Omental fat pad (tissue), 4 donors: Measurements from ENCODE around the gene BCL2L15. TPM values are rescaled to one million over a fixed set of nuclear protein-coding genes. Genes with fewer than 3 reads are reported as not detected.

Source experiments
- ATAC-seq: fragments of 150-250 bp; one replicate; pipeline ENCODE4 v1.9.1; 2016; ENCODE audit warnings: mild to moderate bottlenecking, moderate library complexity; ENCODE audit not compliant: low FRiP score
- DNase-seq: peaks from one replicate; pipeline ENCODE4 v3.0.0-alpha.2; 2019; ENCODE audit warnings: low spot score
- total RNA-seq, 4 donors: library from RNA; depleted of rRNA; stranded (reverse); fragments of >200 nt; gene quantifications; one replicate each; pipeline ENCODE4 v1.1.0, GENCODE V29; 2016
- TF ChIP-seq, protein P1 (sequence below), 3 donors: fragments of 450-650 bp; IDR thresholded peaks; one replicate each; pipeline ENCODE4 v1.5.1; 2016 to 2017; ENCODE audit warnings: antibody characterized with exemption in 3 of 3, mild to moderate bottlenecking in 3 of 3, moderate library complexity in 2 of 3

Gene BCL2L15
- total RNA-seq, 4 donors from 2014 or later: 0.19 to 0.63 (median 0.37) TPM

DNA sequence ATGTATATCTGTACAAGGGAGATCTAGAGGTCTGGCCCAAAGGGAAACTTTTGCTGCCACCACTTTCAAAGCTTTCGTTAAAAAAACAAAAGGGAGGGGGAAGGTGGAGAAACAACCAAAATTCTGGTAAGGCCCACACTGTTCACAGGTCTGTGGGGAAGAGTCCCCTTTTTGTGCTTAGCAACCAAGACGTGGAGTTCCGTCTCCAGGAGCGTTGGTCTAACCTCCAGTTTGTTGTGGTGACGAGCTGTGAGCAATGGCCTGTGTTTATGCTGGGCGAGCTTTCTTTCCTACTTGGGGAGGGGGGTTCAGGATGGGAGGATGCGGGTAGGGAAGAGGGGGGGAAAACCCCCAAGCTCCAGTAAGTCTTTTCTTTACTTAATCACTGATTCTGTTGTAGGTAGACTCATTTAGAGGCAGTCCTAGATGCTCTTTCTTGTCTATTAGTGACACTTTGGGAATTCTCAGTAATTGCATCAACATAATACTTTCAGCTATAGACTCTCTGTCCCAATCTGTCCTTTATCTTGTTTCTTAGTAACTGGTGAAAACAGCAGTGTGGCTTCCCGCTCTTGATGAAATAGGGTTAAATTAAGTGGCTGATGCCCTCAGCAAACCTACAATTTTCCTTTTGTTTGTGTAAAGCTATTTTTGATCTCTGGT, 43.2 kb upstream of the BCL2L15 start:
- ATAC-seq: peak; percentile 29
- no peak for DNase-seq
- TF ChIP-seq, protein P1, sequence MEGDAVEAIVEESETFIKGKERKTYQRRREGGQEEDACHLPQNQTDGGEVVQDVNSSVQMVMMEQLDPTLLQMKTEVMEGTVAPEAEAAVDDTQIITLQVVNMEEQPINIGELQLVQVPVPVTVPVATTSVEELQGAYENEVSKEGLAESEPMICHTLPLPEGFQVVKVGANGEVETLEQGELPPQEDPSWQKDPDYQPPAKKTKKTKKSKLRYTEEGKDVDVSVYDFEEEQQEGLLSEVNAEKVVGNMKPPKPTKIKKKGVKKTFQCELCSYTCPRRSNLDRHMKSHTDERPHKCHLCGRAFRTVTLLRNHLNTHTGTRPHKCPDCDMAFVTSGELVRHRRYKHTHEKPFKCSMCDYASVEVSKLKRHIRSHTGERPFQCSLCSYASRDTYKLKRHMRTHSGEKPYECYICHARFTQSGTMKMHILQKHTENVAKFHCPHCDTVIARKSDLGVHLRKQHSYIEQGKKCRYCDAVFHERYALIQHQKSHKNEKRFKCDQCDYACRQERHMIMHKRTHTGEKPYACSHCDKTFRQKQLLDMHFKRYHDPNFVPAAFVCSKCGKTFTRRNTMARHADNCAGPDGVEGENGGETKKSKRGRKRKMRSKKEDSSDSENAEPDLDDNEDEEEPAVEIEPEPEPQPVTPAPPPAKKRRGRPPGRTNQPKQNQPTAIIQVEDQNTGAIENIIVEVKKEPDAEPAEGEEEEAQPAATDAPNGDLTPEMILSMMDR (IDR thresholded peaks at IDR 0.05): no peak

DNA sequence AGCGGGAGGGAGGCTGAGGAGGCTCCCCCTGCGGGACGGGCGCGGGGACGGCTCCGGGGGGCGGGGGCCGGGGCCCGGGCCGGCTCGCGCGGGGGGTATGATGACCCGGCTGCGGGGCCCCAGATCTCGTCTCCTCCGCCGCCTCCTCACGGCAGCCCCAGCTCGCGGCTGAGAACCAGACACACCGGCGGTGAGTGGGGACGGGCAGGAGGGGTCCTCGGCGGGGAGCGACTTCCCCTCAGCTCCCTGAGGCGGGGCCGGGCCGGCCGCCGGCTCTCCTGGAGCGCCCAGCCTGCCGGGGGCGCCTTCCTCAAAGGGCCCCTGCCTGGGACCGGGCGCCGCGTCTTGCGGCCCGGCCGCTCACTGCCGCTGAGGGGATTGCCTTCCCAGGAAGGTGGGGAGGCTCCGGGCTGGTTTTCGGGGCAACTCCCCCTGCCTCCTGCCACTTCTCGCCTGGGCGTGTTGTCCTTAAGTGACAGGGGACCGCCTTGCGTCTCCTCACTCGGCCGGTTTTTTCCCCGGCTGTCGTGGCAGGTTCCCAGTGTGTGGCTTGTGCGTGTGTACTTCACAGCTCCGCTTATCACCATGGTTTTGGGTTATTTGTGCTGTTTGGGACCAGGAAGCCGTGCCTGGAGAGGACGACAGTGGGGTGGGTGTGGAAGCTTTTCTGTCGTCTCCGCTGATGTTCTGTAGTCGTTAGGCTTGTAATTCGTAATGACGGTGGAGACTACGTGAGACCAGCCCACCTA, 42.5 kb upstream of the BCL2L15 start:
- ATAC-seq: peak; percentile 46
- DNase-seq: no peak
- TF ChIP-seq, protein P1 (IDR thresholded peaks at IDR 0.05): no peak

DNA sequence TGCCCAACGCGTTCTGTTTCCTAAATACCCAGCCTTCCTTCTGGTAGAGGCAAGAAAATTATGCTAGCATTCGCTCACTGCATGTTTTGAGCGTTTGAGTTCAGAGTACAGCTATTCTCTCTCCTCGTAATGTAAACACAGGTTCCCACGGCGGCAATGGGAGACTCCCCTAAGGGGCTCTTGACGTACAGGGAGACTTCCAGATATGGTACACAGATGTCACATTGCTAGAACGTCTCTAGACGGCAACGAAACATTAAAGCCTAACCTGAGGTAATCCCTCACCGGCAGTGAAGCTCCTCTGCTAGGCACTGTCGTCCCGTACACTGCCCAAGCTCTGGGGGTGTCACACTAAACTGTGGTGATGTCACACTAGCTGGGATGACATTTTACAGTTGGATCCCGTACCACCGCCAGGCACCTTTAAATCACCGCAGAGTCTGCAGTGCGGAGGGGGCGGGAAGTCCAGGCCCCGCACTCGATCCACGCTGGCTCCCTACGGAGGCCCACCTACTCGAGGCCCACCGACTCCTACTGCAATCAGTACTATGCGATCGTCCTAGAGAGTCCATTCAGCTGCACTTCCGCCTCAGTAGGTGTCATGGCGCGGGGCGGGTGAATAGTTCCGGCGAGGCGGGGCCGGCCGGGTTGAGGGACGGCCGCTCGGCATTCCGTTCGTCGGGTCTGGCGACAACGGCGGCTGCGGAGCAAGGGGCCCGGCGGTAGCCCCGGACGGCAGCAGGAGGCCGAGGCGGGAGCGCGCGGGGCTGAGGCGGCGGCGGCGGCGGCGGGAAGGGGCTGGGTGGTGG, 41.8 kb upstream of the BCL2L15 start, which contains the start of gene HIPK1:
Gene HIPK1 (plus strand): TSS at position 384 of the 809 bp plus-strand sequence.
- ATAC-seq (peak; percentile 96), DNase-seq (peak; percentile 76)
- TF ChIP-seq, protein P1 (IDR thresholded peaks at IDR 0.05): no peak

DNA sequence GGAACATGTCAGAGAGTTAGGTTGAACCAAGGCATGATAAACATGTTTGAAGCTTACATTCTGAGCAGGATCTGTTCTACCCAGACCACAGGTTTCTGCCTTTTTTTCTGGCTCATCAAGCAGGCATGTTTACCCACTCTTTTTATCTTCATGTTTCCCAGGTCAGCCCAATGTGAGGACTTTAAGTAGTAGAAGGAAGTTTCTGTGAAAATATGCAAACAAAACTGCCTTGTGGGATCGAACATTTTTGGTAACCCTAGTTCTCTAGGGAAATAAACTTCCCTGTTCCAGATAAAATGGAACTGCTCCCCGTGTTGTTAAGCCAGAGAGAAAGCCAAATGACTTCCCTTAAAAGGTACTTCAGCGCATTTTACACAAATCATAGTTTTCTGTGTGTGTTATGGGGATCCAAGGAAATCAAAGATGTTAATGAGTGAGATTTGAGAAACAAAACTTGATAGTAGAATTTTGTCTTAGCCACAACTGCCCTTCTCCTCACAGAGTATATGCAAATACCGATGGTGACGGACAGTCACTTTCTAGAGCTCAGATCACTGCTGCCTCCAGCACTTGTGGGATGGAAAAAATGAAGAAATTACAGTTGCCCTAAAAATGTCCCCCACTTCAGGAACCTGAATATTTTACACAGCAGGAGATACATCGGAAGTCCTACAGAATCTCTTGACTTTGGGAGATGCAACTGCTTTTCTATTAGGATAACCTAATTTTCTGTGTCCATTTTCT, 41.0 kb upstream of the BCL2L15 start:
- TF ChIP-seq, protein P1 (IDR thresholded peaks at IDR 0.05): no peak
- no peak for ATAC-seq
- DNase-seq: no peak

DNA sequence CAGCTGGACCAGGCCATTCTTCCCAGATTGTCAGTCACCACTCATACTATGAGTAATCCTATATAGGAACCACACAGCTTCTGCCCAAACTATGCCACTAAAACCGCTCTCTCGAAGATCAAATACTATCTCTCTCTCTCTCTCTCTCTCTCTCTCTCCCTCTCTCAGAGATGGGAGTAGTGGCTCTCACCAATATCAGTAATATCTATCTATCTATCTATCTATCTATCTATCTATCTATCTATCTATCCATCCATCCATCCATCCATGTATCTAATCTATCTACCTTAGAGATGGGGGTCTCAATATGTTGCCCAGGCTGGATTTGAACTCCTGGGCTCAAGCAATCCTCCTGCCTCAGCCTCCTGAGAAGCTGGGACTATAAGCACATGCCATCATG, 37.1 kb upstream of the BCL2L15 start:
- TF ChIP-seq, protein P1 (IDR thresholded peaks at IDR 0.05): no peak
- ATAC-seq (no peak), DNase-seq (no peak)

DNA sequence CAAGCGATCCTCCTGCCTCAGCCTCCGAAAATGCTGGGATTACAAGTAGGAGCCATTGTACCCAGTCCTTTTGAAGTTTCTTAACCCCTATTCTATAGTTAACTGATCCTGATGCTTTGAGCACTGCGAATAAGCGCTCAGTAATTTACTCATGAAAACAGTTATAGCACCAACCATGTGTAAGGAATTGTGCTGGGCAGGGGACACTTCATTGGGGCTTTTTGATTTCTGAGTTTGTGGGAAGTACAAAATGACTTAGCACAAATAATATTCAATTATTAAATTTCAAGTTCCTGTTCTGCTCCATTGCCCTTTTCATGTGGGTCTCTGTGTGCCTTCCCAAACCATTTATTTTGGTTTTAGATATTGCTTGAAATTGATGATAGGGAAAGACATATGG, 35.6 kb upstream of the BCL2L15 start:
- TF ChIP-seq, protein P1 (IDR thresholded peaks at IDR 0.05): no peak
- no peak for DNase-seq
- ATAC-seq: no peak
